Measurements from ENCODE around the gene CCL17.
A peak's percentile ranks its signal among the peaks of the same experiment; 100 is the strongest.
"Not testable (repeated sequence)": the region's sequence is repeated elsewhere in the genome, so short reads cannot be mapped to it uniquely, and the experiment has no call there.

Gene CCL17

DNA sequence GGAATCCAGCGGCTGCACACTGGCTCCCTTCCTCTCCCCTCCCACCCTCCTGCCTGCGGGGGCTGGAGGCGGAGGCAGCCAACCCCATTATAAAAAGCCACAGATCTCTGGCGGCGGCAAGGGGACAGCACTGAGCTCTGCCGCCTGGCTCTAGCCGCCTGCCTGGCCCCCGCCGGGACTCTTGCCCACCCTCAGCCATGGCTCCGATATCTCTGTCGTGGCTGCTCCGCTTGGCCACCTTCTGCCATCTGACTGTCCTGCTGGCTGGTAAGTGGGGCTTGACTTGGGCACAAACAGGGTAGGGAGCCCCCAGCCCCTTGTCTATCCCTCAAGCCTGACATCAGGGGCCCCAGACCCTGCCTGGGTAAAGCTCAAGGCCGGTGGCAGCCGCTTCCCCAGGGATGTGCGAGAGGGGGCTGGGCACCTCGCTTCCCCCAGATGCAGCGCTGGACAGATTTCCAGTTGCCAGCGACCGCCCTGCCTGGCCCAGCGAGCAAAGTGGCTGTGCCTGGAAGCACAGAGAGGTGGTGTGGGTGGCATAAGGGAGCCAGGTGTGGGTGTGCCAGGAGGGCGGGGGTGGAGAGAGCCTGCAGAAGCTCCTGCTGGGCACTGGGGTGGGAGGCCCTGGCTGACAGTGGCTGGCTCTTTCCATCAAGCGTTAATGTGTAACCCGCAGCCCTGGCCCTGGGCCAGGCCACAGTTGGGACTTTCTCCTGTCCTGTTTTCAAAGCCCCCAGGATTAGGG lies 32.0 kb upstream of the CCL17 start, which contains the start of gene CX3CL1:
CX3CL1 (plus strand) TSS at position 119 of the 745 bp plus-strand sequence; CDS start at position 198, 79 bp downstream.
- TF ChIP-seq, protein P1, sequence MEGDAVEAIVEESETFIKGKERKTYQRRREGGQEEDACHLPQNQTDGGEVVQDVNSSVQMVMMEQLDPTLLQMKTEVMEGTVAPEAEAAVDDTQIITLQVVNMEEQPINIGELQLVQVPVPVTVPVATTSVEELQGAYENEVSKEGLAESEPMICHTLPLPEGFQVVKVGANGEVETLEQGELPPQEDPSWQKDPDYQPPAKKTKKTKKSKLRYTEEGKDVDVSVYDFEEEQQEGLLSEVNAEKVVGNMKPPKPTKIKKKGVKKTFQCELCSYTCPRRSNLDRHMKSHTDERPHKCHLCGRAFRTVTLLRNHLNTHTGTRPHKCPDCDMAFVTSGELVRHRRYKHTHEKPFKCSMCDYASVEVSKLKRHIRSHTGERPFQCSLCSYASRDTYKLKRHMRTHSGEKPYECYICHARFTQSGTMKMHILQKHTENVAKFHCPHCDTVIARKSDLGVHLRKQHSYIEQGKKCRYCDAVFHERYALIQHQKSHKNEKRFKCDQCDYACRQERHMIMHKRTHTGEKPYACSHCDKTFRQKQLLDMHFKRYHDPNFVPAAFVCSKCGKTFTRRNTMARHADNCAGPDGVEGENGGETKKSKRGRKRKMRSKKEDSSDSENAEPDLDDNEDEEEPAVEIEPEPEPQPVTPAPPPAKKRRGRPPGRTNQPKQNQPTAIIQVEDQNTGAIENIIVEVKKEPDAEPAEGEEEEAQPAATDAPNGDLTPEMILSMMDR (IDR thresholded peaks at IDR 0.05; ENCODE audit: low read depth, low read length), result no peak
- peak in 1 of 2 donors; percentile 64 for DNase-seq (ENCODE audit: low read depth in 2 of 2)
- H3K4me3 ChIP-seq (replicated peaks in 1 of 2; ENCODE audit: low read depth in 2 of 2, low read length in 2 of 2), result peak within 1 kb of the TSS in 1 of 2 donors; percentile 19

DNA sequence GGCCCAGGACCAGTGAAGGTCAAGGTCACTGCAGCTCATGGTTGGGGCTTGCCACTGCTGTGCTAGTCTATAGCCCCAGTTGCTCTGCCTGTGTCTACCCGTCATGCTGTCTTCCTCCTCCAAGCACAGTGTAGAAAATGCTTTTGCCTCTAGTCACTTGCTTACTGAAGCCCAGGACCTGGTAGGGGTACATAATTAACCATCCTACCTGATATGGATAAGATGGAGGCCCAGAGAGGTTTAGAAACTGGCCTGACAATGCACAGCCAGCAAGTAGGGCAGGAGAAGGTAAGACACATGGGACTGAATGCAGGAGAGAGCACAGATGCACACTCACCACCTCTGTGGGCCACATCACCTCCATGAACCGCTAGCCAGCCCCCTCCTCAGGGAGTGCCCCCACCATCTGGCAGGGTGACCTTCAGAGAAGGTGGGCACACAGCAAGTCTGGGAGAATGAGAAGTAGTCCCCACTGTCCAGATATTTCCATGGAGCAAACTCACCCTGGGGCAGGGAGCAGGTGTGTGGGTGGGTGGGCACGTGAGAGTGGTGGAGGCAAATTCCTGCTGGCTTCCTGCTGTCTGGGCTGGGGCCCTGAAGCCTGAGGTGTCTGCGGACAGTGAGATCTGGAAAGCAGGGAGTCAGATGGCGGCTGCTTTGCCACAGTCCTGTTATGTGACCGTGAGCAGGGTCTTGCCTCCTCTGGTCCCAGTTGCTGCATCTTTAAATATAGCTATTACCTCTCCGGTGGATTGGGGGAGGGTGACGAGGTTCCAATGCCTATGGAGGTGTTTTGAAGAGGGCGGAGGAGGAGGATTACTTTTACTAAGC lies 31.2 kb upstream of the CCL17 start:
- no peak overlapping the region for H3K4me3 ChIP-seq (replicated peaks in 1 of 2; ENCODE audit: low read depth in 2 of 2, low read length in 2 of 2)
- no peak for DNase-seq (ENCODE audit: low read depth in 2 of 2)
- TF ChIP-seq, protein P1 (IDR thresholded peaks at IDR 0.05; ENCODE audit: low read depth, low read length), result no peak

DNA sequence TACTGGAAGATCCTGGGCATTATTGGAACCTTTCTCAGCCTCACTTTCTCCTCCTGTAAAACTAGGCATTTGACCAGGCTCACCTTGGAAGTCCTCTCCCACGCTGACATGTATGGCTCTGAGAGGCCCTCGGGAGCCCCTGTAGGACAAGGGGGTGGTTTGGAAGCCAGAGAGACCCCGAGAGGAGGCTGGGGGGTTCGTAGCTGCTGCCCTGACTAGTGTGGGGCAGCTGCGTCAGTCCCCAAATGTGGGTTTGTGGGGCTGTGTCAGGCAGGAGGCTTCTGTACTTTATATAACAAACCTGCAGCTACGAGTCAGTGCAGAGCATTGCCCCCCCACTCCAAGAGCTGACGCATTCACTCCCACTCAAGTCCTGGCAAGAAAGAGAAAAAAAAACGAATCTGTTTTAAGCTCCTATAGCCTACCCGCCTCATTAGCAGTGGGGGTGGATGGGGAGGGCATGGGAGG lies 30.5 kb upstream of the CCL17 start:
- peak; percentile 16 to 43 for DNase-seq (ENCODE audit: low read depth in 2 of 2)
- H3K4me3 ChIP-seq (replicated peaks in 1 of 2; ENCODE audit: low read depth in 2 of 2, low read length in 2 of 2), result no peak overlapping the region
- TF ChIP-seq, protein P1 (IDR thresholded peaks at IDR 0.05; ENCODE audit: low read depth, low read length), result no peak

DNA sequence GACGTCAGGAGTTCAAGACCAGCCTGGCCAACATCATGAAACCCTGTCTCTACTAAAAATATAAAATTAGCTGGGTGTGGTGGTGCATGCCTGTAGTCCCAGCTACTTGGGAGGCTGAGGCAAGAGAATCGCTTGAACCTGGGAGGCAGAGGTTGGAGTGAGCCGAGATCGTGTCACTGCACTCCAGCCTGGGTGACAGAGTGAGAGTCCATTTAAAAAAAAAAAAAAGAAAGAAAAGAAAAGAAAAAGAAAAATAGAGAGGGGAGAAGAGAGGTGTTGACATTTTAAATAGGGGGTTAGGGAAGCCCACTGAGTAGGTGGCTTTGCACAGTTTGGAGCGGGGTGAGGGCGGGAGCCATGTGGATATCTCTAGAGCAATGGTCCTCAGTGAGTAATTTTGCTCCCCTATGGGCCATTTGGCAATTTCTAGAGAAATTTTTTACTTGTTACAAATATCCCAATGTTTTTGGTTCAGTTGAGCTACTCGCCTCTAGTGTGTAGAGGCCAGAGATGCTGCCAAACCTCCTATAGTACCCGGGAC lies 29.6 kb upstream of the CCL17 start:
- not testable (repeated sequence) for DNase-seq (ENCODE audit: low read depth in 2 of 2); H3K4me3 ChIP-seq (replicated peaks in 1 of 2; ENCODE audit: low read depth in 2 of 2, low read length in 2 of 2)

DNA sequence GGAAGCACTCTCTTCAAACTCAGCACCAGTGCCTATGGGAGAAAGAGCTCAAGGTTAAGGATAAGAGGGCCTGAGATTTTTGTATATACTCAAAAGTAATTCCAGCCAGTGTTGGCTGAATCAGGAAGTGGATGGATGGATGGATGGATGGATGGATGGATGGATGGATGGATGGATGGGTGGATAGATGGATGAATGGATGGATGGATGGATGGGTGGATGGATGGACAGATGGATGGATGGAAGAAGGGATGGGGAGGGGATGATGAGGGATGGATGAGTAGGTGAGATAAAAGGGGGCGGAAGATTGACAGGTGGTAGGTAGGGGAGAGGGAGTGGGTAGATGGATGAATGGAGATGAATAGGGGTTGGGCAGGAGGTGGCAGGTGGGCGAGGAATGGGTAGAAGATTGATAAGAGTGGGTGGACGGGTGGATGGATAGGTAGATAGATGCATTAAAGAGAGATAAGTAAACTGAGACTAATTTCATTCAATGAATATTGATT lies 28.2 kb upstream of the CCL17 start:
- DNase-seq (ENCODE audit: low read depth in 2 of 2), result no peak
- TF ChIP-seq, protein P1 (IDR thresholded peaks at IDR 0.05; ENCODE audit: low read depth, low read length), result no peak
- H3K4me3 ChIP-seq (replicated peaks in 1 of 2; ENCODE audit: low read depth in 2 of 2, low read length in 2 of 2), result no peak overlapping the region

DNA sequence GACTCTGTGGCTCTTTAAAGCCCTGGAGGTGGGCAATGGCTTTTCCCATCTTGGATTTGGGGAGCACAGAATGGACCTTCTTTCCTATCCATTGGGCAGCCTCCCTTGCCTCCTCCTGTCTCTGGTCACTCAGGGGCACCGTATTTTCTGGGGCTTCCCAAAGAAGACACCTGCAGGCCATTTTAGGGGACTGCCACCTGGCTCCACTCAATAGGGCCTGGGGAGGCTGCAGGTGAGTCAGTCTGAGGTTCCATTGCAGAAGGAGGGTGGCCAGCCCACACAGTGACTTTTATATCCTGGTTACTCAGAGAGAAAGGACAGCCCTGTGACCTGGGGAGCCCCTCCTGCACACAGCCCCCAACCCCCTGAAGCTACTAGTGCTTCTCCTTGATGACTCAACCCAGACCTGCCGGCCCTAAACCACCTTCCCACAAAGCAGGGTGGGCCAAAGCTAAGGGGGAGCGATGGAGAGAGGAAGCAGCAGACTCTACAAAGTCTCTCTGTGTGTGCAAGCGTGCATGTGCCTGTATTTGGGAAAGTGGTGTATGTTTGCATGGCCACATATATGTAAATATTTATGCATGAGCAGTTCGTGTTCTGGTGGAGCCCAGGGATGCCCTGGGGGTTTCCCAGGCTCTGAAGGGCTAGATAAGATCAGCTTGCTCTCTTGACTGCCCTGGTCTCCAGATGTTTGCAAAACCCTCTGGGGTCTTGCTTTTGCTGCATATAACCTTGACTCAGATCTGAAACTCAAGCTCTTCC lies 27.3 kb upstream of the CCL17 start:
- TF ChIP-seq, protein P1 (IDR thresholded peaks at IDR 0.05; ENCODE audit: low read depth, low read length), result no peak
- no peak for DNase-seq (ENCODE audit: low read depth in 2 of 2)
- H3K4me3 ChIP-seq (replicated peaks in 1 of 2; ENCODE audit: low read depth in 2 of 2, low read length in 2 of 2), result no peak overlapping the region

Measured in cardiac fibroblast (primary cell).